ENCODE data around the gene ST6GAL1.

ST6GAL1 gene

DNA sequence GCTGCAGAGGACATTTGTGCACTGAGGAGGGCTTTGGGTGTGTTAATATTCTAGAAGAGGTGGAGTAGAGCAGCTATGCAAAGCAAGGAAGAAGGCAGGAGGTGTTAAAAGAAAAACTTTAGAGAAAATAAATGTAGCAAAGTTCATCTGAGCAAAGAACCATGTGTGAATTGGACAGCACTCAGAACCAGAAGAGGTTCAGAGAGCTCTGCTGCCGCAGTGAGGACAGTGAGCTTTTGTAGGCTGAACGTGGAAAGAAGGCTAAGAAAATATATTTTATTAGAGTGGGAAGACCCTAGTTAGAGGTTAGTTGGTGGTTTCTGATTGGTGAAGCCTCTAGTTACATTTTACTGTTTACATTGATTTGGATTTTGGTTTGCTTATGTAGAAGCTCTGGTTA, 50.7 kb downstream of the ST6GAL1 start:
- TF ChIP-seq TAF1 (IDR thresholded peaks at IDR 0.05; ENCODE audit: borderline replicate concordance, insufficient read depth, low read length) (no peak), FOXP2 (optimal IDR thresholded peaks at IDR 0.05; ENCODE audit: borderline replicate concordance, extremely low read depth, extremely low read length, insufficient read depth) (no peak), POLR2AphosphoS5 (IDR thresholded peaks at IDR 0.05; ENCODE audit: low read depth, low read length) (no peak), REST (IDR thresholded peaks at IDR 0.05; ENCODE audit: insufficient read depth in 1 of 2, low read depth in 2 of 2, low read length in 2 of 2) (no peak), SIN3A (IDR thresholded peaks at IDR 0.05; ENCODE audit: borderline replicate concordance, insufficient read depth, low read length) (no peak)

GRCh38 chr3:186983659-186984058, 53.3 kb downstream of the ST6GAL1 start:
- TF ChIP-seq REST (IDR thresholded peaks at IDR 0.05; ENCODE audit: insufficient read depth in 1 of 2, low read depth in 2 of 2, low read length in 2 of 2) (no peak), POLR2AphosphoS5 (IDR thresholded peaks at IDR 0.05; ENCODE audit: low read depth, low read length) (no peak), FOXP2 (optimal IDR thresholded peaks at IDR 0.05; ENCODE audit: borderline replicate concordance, extremely low read depth, extremely low read length, insufficient read depth) (no peak), TAF1 (IDR thresholded peaks at IDR 0.05; ENCODE audit: borderline replicate concordance, insufficient read depth, low read length) (no peak), SIN3A (IDR thresholded peaks at IDR 0.05; ENCODE audit: borderline replicate concordance, insufficient read depth, low read length) (no peak)

GRCh38 chr3:186984064-186984463, 53.7 kb downstream of the ST6GAL1 start:
- TF ChIP-seq FOXP2 (optimal IDR thresholded peaks at IDR 0.05; ENCODE audit: borderline replicate concordance, extremely low read depth, extremely low read length, insufficient read depth): no peak
- TF ChIP-seq REST (IDR thresholded peaks at IDR 0.05; ENCODE audit: insufficient read depth in 1 of 2, low read depth in 2 of 2, low read length in 2 of 2): no peak
- TF ChIP-seq TAF1 (IDR thresholded peaks at IDR 0.05; ENCODE audit: borderline replicate concordance, insufficient read depth, low read length): no peak
- no peak for TF ChIP-seq POLR2AphosphoS5 (IDR thresholded peaks at IDR 0.05; ENCODE audit: low read depth, low read length)
- no peak for TF ChIP-seq SIN3A (IDR thresholded peaks at IDR 0.05; ENCODE audit: borderline replicate concordance, insufficient read depth, low read length)

GRCh38 chr3:186985661-186986364, 55.5 kb downstream of the ST6GAL1 start:
- no peak for TF ChIP-seq REST (IDR thresholded peaks at IDR 0.05; ENCODE audit: insufficient read depth in 1 of 2, low read depth in 2 of 2, low read length in 2 of 2)

- TF ChIP-seq TAF1 (IDR thresholded peaks at IDR 0.05; ENCODE audit: borderline replicate concordance, insufficient read depth, low read length) (no peak), REST (IDR thresholded peaks at IDR 0.05; ENCODE audit: insufficient read depth in 1 of 2, low read depth in 2 of 2, low read length in 2 of 2) (no peak), POLR2AphosphoS5 (IDR thresholded peaks at IDR 0.05; ENCODE audit: low read depth, low read length) (no peak), SIN3A (IDR thresholded peaks at IDR 0.05; ENCODE audit: borderline replicate concordance, insufficient read depth, low read length) (no peak), FOXP2 (optimal IDR thresholded peaks at IDR 0.05; ENCODE audit: borderline replicate concordance, extremely low read depth, extremely low read length, insufficient read depth) (no peak)
Measured at GRCh38 chr3:186986406-186986805, 56.1 kb downstream of the ST6GAL1 start.

Measured in PFSK-1 (cell line).